ENCODE results near the gene EBLN1. TPM values are rescaled to one million over a fixed set of nuclear protein-coding genes. Genes with fewer than 3 reads are reported as not detected.

The EBLN1 gene
- total and polyA plus RNA-seq, 2 of the 8 experiments (the other 6 are each of a cell fraction or from before 2014, with no cell fraction given): not detected

DNA sequence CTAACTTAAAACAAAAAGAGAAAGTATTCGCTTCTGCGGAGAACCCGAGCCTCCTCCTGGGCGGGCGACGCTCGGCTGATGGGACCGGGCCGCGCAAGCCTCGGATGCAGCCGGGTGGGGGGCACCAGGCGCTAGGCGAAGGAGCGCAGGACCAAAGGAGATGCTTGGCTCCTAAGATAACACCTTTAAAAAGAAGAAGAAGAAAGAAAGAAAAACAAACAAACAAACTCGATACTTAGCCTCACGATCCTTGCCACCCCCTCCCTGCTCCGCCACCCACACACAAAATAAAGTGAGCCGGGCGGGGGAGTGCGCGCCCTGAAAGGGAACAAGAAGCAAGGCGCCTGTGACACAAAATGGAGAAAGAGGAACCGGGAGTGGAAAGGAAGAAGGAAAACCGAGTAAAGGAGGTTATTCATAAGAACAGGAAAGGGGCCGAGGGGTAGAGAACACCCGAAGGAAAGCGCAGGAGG, 34.0 kb upstream of the EBLN1 start (continued):
- TF ChIP-seq ATF2 (IDR thresholded peaks at IDR 0.05; ENCODE audit: low read length): no peak
- TF ChIP-seq JUND (IDR thresholded peaks at IDR 0.05; ENCODE audit: low read length): no peak
- TF ChIP-seq MAFK (IDR thresholded peaks at IDR 0.05; ENCODE audit: low read depth, low read length): no peak
- no peak; the same call in 1 of the 2 replicates for TF ChIP-seq YY1 (IDR thresholded peaks at IDR 0.05; ENCODE audit: low read depth, low read length)
- TF ChIP-seq POLR2A (IDR thresholded peaks at IDR 0.05; ENCODE audit: control extremely low read depth in 1 of 2, low read depth in 2 of 2, low read length in 2 of 2): peak in 1 of 2 experiments; percentile 43; a peak in 1 of 3 replicates
- TF ChIP-seq ASH2L (IDR thresholded peaks at IDR 0.05; ENCODE audit: low read length): peak; percentile 43
- TF ChIP-seq RAD21 (IDR thresholded peaks at IDR 0.05 in 1 of 2, conservative IDR thresholded peaks at IDR 0.05 in 1 of 2; ENCODE audit: low read depth in 2 of 2, low read length in 2 of 2): no peak
- TF ChIP-seq, protein P1, sequence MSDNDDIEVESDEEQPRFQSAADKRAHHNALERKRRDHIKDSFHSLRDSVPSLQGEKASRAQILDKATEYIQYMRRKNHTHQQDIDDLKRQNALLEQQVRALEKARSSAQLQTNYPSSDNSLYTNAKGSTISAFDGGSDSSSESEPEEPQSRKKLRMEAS (IDR thresholded peaks at IDR 0.05): 0 out of 2 replicates have a peak, but pooled peaks have one; percentile 20
- no peak for TF ChIP-seq HDAC6 (IDR thresholded peaks at IDR 0.05; ENCODE audit: low read depth, low read length)
- TF ChIP-seq KDM4A (IDR thresholded peaks at IDR 0.05; ENCODE audit: low read depth, low read length, severe bottlenecking): no peak
- no peak for TF ChIP-seq RFX5 (IDR thresholded peaks at IDR 0.05; ENCODE audit: borderline replicate concordance, low read depth, low read length)
- peak; percentile 1 for TF ChIP-seq EZH2 (IDR thresholded peaks at IDR 0.05; ENCODE audit: low read depth, low read length, severe bottlenecking)
- no peak for TF ChIP-seq BACH1 (IDR thresholded peaks at IDR 0.05; ENCODE audit: low read length)
- peak; percentile 82 for TF ChIP-seq RNF2 (IDR thresholded peaks at IDR 0.05; ENCODE audit: borderline replicate concordance, low read depth, low read length, missing control alignments, poor library complexity, severe bottlenecking)
- no peak for TF ChIP-seq CTBP2 (IDR thresholded peaks at IDR 0.05; ENCODE audit: borderline replicate concordance, insufficient read depth, insufficient read length, low read length)

All from H1 (cell line).